ENCODE data around the gene C1orf116. TPM values are rescaled to one million over a fixed set of nuclear protein-coding genes. Genes with fewer than 3 reads are reported as not detected.

C1orf116 gene
- total RNA-seq, 1 donor: not detected

- no peak for DNase-seq (ENCODE audit: low read depth)
- no peak overlapping the region for H3K4me3 ChIP-seq (ENCODE audit: low read depth, low read length)
- TF ChIP-seq, protein P1, sequence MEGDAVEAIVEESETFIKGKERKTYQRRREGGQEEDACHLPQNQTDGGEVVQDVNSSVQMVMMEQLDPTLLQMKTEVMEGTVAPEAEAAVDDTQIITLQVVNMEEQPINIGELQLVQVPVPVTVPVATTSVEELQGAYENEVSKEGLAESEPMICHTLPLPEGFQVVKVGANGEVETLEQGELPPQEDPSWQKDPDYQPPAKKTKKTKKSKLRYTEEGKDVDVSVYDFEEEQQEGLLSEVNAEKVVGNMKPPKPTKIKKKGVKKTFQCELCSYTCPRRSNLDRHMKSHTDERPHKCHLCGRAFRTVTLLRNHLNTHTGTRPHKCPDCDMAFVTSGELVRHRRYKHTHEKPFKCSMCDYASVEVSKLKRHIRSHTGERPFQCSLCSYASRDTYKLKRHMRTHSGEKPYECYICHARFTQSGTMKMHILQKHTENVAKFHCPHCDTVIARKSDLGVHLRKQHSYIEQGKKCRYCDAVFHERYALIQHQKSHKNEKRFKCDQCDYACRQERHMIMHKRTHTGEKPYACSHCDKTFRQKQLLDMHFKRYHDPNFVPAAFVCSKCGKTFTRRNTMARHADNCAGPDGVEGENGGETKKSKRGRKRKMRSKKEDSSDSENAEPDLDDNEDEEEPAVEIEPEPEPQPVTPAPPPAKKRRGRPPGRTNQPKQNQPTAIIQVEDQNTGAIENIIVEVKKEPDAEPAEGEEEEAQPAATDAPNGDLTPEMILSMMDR (IDR thresholded peaks at IDR 0.05; ENCODE audit: insufficient read depth, low read depth, low read length): no peak
These were observed 45.7 kb downstream of the C1orf116 start for GRCh38 chr1:206986885-206987284.

DNA sequence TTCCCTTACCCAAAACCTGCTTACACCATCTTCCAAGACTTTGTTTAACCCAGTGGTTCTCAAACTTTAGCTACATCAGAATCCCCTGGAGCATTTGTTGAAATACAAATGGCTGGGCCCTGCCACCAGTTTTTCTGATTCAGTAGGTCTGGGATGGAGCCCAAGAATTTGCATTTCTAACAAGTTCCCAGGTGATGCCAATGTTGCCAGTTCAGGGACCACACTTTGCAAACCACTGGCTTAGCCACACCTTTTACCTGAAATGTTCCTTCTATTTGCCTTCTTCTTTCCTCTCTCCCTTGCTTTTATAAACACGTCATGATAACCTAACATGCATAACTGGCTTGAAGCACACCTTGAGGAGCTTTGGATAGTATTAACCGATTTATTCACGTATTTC lies 46.2 kb downstream of the C1orf116 start:
- H3K4me3 ChIP-seq (ENCODE audit: low read depth, low read length): no peak overlapping the region
- no peak for DNase-seq (ENCODE audit: low read depth)
- TF ChIP-seq, protein P1 (IDR thresholded peaks at IDR 0.05; ENCODE audit: insufficient read depth, low read depth, low read length): no peak

GRCh38 chr1:206985162-206985749 lies 47.3 kb downstream of the C1orf116 start:
- DNase-seq (ENCODE audit: low read depth): no peak
- no peak overlapping the region for H3K4me3 ChIP-seq (ENCODE audit: low read depth, low read length)
- TF ChIP-seq, protein P1 (IDR thresholded peaks at IDR 0.05; ENCODE audit: insufficient read depth, low read depth, low read length): no peak

- peak; percentile 36 for DNase-seq (ENCODE audit: low read depth)
- no peak overlapping the region for H3K4me3 ChIP-seq (ENCODE audit: low read depth, low read length)
- TF ChIP-seq, protein P1 (IDR thresholded peaks at IDR 0.05; ENCODE audit: insufficient read depth, low read depth, low read length): peak; percentile 69
These were observed 50.3 kb downstream of the C1orf116 start for GRCh38 chr1:206982216-206982615.

GRCh38 chr1:206979379-206980043 lies 53.0 kb downstream of the C1orf116 start:
- H3K4me3 ChIP-seq (ENCODE audit: low read depth, low read length): no peak overlapping the region
- peak; percentile 24 for DNase-seq (ENCODE audit: low read depth)
- TF ChIP-seq, protein P1 (IDR thresholded peaks at IDR 0.05; ENCODE audit: insufficient read depth, low read depth, low read length): peak; percentile 70

GRCh38 chr1:206978259-206978658 lies 54.3 kb downstream of the C1orf116 start:
- no peak for DNase-seq (ENCODE audit: low read depth)
- TF ChIP-seq, protein P1 (IDR thresholded peaks at IDR 0.05; ENCODE audit: insufficient read depth, low read depth, low read length): no peak
- no peak overlapping the region for H3K4me3 ChIP-seq (ENCODE audit: low read depth, low read length)
